Measurements from ENCODE around the gene TAF3. TPM values are rescaled to one million over a fixed set of nuclear protein-coding genes. Genes with fewer than 3 reads are reported as not detected.

Gene TAF3
- total RNA-seq, 2 donors from 2014 or later, result 9.9 to 10.8 TPM

DNA sequence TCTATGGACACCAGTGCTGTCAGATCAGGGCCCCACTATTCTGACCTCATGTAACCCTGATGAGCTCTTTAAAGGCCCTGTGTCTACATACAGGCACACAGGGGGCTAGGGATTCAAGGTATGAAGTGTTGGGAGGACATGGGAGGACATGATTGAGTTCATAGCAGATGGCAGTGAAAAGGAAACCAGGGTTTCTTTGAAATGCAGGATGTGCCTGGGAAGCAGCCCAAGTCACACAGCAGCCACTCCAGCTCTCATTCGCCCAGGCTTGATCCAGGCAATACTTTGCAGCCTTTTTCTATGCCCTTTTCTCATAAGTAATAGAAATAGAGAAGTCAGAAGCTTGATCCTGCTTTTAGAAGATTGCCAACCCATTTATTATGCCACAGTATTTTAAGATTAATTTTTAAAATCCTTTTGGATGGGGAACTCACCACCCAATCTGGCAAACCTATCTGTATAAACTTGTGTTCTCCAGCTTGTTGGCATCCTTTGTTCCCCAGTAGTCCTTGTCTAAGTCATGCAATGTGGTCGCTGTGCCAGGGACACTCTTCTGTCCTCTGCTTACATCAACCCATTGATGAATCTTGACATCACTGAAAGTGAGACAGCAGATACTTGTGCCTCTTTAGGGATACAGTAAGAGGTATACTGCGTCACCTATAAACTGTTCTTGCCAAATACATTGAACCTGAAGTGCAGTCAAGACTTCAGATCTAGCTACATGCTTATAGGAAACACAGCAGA, 95.0 kb downstream of the TAF3 start:
- no peak for DNase-seq (ENCODE audit: low spot score)
- intact Hi-C loops (cut with DNase I), result no loop called here

DNA sequence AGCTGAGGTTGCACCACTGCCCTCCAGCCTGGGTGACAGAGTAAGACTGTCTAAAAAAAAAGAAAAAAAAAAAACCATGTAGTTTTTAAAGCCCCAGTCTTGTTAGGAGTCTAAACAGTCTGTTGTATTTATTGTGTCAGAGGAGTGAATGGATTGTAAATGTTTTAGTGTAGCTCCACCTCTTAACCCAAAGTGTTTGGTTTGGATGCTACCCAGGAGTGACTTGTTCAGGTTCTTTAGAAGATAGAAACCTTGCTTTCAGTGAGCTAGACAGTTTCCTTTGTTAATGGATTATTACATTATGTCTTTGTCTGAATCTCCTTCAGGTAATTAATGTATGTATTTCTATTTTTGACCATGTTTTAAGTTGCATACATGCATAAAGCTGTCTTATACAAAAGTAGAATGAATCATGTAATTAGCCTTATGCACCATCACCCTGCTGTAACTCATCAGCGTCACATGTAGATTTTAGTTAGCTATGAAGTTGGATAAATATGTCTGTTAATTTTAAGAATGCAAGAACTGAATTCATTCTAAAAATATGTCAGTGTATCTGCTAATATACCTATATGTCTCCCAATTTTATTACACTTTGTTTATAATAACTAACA, 97.7 kb downstream of the TAF3 start:
- intact Hi-C loops (cut with DNase I), result no loop called here

DNA sequence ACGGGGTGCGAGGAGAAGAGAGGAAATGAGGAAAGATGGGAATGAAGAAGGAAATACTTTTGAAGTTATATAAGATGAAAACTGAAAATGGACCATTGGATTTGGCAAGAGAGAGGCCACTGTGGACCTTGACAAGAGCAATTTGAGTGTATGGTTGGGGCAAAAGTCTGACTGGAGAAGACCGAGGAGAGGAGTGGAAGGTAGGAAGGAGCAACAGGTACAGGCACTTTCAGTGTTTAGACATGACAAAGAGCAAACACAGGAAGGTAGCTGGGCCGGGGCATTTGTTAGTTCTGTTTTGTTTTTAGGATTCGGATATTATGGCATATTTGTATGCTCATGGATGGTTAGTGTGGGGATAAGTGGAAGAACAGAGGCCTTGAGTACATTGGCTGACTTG, 99.4 kb downstream of the TAF3 start:
- intact Hi-C loops (cut with DNase I), result no loop called here
- DNase-seq (ENCODE audit: low spot score), result no peak

More for the DNA sequence above, 97.7 kb downstream of the TAF3 start:
- DNase-seq (ENCODE audit: low spot score), result no peak

DNA sequence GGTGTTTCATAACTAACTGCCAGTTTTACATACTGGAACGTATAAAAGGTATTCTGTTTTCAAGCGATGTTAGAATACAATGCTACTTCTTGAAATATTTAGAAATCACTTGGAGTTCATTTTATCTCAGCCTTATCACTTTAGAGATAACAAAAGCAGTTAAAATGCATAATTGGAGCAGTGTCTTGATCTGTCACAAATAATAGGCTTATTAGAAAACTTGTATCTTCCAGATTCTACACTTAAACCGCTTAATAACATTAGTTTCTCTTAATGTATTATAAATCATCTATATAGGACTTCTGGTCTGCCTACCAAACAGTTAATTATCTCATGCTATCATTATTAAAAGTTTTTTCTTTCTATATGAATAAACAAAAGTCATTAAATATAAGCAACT, 104.4 kb downstream of the TAF3 start:
- intact Hi-C loops (cut with DNase I), result no loop called here
- DNase-seq (ENCODE audit: low spot score), result no peak

DNA sequence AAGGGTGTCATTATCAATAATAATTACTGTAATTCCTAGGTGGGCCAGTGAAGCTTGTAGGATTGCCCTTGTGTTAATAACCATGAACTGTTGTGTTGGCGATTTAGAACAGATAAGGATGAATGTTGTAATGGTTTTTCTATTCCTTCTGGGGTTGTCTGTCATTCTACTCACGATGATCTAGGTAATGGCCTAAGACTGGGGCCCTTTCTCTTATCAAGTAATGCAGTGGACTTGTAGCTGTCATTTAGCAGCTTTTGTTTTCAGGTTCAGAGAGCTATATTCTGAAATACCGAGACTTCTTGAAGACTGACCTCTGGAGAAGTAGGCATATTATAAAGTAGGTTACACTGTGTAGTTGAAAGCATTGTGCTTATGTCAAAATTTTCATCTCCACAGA, 110.2 kb downstream of the TAF3 start:
- intact Hi-C loops (cut with DNase I), result no loop called here
- no peak for DNase-seq (ENCODE audit: low spot score)

DNA sequence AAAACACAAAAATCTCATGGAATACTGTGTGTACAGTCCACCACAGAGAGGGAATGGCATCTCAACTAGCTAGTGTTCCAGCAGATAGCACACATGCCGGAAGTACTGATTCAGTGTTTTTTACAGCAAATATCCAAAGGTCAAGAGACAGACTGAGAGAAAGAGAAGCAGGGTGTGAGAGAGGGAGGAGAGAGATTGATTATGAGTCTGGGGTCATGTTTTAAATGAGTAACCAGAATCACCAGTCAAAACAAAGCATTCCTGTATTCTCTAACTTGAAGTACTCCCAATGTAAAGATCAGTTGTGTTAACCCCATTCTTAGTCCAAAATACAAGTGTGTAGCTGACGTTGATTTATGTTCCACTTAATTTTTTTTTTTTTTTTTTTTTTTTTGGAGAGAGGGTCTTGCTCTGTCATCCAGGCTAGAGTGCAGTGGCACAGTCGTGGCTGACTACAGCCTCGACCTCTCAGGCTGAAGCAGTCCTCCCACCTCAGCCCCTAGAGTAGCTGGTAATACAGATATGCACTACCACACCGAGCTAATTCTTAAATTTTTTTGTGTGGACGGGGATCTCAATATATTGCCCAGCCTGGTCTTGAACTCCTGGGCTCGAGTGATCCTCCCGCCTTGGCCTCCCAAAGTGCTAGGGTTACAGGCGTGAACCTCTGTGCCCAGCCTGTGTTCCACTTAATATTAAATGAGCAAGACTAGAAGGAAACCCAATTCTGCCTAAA, 114.2 kb downstream of the TAF3 start:
- intact Hi-C loops (cut with DNase I), result no loop called here
- no peak for DNase-seq (ENCODE audit: low spot score)

DNA sequence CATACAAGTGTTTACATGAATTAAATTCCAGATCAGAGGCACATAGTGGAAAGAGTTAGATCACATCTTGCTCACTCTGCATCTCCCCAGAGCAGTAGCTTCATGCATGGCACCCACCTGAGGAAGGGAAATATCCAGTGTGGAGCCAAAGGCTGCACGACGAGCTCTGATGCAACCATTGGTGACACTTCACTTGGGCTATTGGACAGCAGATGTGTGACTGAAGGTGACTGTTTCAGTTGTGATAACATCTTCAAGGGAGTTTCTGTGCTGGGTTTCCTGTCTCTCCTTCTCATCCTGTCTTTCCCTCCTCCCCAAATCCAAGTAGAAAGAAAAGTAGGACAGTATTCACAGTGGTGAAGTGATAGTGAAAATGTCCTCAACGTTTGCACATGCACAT, 115.0 kb downstream of the TAF3 start:
- intact Hi-C loops (cut with DNase I), result no loop called here
- DNase-seq (ENCODE audit: low spot score), result no peak

DNA sequence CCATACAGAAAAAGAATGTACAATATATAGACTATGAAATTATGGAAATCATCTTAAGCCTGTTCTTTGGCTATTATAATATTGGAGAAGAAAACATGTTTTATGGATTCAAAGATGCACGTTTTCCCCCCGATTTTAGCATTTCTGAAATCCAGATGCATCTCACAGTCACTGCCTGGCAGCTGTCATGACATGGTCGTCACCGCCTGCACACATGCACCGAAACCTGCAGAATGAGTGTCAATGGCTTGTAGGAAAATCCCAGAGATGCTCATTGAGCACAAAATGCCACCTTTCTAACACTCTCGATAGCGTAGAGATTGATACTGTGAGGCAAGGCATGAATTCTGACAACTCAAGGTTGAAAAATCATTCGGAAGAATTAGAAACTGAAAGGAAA, 115.5 kb downstream of the TAF3 start:
- DNase-seq (ENCODE audit: low spot score), result no peak
- intact Hi-C loops (cut with DNase I), result no loop called here

DNA sequence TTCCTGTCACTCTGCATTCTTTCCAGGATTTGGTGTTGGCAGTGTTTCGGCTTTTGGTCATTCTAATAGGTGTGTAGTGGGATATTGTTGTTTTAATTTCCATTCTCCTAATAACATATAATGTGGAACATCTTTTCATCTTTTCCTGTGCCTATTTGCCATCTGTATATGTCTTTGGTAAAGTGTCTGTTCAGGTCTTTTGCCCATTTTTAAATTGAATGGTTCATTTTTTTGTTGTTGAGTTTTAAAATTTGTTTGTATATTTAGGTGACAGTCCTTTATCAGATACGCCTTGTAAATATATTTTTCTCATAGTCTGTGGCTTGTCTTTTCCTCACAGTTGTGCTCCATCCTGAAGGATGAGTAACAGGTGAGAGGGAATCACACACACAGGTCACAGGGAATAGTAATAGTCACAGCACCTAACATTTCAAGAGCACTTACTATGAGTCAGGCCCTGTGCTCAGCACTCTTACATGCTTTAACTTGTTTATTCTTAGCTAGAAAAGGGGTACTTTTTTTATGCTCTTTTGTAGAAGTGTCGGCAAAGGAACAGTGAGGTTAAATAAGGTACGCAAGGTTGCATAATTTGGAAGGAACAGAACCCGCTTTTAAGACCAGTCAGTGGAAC, 119.1 kb downstream of the TAF3 start:
- intact Hi-C loops (cut with DNase I), result no loop called here
- DNase-seq (ENCODE audit: low spot score), result no peak

DNA sequence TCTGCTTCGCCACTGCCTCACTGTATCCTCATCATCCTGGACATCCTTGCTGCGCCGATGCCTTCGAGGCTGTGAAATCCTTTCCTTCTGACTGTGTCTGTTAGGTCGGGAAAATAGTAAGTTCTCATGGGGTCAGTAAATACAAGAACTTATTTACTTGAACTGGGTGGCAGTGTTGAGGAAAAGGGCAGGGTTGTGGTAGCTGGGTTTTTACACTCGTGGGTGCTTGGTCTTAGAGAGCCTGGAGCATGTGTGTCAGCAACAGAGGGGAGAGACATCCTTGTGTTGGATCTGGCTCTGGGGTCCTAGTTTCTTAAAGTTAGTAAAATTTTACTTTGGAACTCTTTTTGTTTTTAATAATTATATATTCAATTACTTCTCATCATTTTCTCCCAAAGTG, 123.3 kb downstream of the TAF3 start:
- no peak for DNase-seq (ENCODE audit: low spot score)
- intact Hi-C loops (cut with DNase I), result no loop called here

DNA sequence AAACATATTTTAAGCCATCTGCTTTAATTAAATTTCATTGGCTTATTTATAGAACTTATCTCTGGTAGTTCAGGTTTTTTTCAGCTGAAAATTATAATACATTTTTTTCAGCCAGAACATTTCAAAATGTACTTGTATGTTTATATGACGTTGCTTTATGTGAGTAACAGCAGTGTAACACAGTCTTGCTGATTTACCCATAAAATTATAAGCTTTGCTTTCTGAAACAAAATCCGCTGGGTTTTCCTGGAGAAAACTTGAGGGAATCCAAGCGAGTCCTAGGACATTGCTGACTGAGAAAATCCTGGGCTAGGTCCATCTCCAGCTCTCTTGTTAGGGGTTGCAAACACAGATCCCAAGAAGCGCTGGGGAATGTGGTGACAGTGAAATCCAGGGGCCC, 124.0 kb downstream of the TAF3 start:
- DNase-seq (ENCODE audit: low spot score), result no peak
- intact Hi-C loops (cut with DNase I), result no loop called here

DNA sequence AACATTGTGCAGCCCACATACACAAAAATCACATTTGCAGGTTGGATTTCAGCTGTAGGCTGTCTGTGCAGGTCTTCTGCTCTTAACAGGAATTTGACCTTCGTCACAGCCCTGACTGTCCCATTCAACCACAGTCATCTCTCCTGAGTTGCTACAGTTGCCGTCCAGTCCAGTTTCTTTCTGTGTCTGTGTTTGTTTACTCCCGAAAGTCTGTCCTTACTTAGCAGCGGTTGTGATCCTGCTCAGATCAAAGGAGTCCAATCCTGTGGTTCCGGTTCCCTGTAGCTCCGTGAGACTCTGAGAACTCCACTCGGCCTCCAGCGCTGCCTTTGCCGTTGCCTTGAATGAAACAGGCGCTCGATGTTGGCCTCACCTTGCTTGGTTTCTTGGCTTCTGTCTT, 124.6 kb downstream of the TAF3 start:
- no peak for DNase-seq (ENCODE audit: low spot score)
- intact Hi-C loops (cut with DNase I), result no loop called here

DNA sequence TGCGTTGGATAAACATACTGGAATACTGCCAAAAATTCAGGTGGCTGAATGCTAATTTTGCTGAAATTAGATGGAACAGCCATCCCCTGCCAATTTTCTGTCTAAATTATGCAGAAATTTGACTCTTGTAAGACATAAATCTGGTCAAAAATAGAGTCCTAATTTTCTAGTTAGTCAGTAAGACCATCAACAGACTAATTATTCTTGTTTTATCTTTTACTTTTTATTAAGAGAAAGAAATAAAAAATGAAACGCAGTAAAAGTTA, 125.8 kb downstream of the TAF3 start:
- intact Hi-C loops (cut with DNase I), result no loop called here
- no peak for DNase-seq (ENCODE audit: low spot score)

DNA sequence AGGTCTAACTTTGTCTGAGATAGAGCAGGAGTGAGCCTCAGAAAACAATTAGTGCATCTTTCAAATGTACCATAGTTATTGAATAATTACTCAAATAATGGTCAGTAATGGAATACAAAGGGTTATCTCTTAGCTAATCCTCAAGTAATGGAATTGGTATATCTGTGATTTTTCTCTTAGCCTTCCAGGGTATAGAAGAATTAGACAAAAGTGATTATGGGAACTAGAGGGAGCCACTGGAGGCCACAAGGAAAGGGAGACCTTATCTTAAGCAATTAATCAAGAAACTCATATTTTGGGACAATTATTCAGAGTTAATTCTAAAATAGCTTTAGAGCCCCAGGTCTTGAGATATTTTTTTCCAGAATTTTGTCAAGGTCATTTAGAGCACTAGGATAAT, 126.2 kb downstream of the TAF3 start:
- DNase-seq (ENCODE audit: low spot score), result no peak
- intact Hi-C loops (cut with DNase I), result no loop called here

DNA sequence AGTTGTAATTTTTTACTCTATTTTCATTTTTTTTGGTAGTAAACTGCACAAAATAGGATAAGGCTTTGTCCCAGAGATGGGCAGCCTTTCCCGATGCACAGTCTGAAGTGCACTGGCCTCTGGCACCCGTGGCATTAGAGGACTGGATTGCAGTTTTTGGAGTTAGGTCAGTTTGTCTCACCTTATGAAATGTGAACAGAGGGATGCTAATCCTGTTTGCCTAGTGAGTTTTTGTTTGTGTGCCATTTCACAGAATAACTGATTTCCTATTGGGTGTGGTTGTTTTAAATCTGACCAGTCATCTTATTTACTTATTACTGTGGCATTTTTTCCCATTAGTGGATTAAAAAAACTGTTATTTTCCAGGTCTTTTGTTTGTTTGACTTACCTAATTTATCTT, 126.7 kb downstream of the TAF3 start:
- intact Hi-C loops (cut with DNase I), result no loop called here

DNA sequence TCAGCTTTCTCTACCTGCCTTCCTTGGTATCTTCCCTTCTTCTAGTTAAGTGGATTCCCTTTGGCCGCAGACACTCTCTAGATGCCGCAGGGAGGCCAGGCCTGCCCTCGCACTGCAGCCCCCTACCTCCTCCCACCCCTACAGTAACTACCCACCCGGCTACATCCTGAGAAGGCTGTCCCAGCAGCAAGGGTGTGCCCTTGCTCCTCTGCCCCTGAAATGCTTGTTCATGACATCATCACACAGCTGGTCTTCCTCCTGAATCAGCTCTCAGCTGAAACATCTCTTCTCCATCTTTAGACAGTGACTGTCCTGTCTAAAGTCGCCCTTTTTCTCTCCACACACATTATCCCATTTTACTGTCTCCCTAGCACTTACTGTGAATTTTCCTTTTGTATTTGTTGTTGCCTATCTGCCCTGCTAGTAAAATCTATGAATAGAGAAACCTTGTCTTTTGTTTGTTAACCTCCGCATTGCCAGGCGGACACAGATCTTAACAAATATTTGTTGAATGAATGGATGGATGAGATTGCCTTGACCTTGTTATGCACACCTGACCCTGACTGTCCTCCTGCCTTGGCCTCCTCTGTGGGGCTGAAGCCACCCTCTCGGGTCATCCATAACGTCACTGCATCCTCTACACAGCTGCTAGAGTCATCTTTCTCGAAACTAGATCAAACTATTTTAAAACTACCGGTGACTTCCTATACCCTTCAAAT, 127.3 kb downstream of the TAF3 start:
- no peak for DNase-seq (ENCODE audit: low spot score)
- intact Hi-C loops (cut with DNase I), result no loop called here

More for the DNA sequence above, 126.7 kb downstream of the TAF3 start:
- DNase-seq (ENCODE audit: low spot score), result no peak

DNA sequence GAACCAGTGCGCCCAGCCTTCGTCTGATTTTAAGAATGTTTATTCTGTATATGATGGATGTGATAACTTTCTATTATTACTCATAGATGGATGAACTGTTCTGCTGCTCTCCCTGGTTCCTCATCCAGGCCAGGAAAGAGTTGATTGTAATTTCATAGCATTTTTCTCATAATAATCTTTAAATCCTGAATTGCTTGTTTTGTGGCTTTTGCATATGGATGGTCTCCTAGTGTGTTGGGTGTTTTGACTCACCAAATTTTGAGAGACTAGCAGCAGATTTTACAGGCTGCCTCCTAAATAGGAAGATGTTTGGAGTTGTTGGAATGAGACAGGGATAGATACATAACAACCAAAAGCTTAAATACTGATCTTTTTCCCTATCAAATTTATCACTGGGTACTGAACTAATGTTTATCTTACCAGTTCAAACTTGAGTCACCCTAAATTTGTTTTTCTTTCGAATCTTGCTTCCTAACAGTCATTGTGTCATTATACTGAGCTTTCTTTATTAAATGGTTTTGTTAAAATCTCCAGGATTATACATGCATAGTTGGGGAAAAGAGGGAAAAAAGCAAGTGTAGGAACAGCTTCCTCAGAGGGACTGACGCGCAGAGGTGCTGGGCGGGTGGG, 130.2 kb downstream of the TAF3 start:
- intact Hi-C loops (cut with DNase I), result no loop called here
- no peak for DNase-seq (ENCODE audit: low spot score)

DNA sequence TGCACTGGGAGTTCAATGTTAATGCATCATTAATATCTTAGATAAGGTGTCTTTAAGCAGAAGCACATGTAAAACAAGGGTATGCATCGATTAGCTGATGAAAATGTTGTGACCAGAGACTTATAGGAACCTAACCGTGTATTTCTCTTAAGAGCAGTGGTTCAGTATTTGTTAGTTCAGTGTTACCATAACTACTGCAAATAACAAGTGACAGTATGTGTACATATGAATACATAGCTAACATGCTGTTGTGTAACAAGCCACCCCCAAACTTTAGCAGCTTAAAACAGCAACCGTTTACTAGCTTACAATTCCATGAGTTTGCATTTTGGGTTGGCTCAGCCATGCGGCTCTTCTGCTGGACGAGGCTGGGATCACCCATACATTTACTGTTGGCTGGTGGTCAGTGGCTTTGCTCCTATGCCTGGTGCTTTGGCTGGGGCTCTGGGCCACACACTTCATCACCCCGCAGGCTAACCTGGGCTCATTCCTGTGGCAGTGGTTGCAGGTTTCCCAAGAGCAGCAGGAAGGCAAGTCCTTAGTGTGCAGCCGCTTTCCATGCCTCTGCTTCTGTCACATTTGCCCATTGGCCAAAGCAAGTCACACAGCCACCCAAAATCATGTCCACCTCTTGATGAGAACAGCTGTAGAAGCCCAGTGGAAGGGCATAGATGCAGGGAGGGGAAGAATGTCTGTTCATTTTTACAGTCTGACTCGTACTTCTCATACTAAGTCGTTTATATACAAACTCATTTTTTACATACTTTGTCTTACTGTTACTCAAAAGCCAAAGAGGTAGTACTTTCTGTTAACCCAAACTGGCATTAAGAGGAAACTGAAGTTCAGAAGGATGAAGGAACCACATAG, 132.9 kb downstream of the TAF3 start:
- no peak for DNase-seq (ENCODE audit: low spot score)
- intact Hi-C loops (cut with DNase I), result loop anchor here in 1 of 2 donors (5.0 kb wide), 1 partner anchor 899 kb away; no protein-coding TSS in a partner anchor

Measured in posterior vena cava (tissue), 2 donors.